T-helper 2 cell treated with Interferon-gamma antibody and Interleukin-4, amounts not matched to agents 5 μg/mL and 100 μg/mL, for 36 hours (primary cell): ENCODE data around the gene CFD.
"Not testable (repeated sequence)": the region's sequence is repeated elsewhere in the genome, so short reads cannot be mapped to it uniquely, and the experiment has no call there.

Experiments used
- DNase-seq: peaks from one replicate; pipeline ENCODE4 v3.0.0; 2021; ENCODE audit warnings: low spot score
- H3K27ac Mint-ChIP-seq: one replicate; pipeline ENCODE4 v1.8.0; 2021; ENCODE audit warnings: mild to moderate bottlenecking, mixed read lengths
- H3K27me3 Mint-ChIP-seq: one replicate; pipeline ENCODE4 v1.8.0; 2021; ENCODE audit warnings: low read depth, mixed read lengths
- H3K36me3 Mint-ChIP-seq: one replicate; pipeline ENCODE4 v1.8.0; 2021; ENCODE audit warnings: low read depth, mixed read lengths
- H3K4me1 Mint-ChIP-seq: one replicate; pipeline ENCODE4 v1.8.0; 2021; ENCODE audit warnings: low read depth, mixed read lengths
- H3K4me3 Mint-ChIP-seq: one replicate; pipeline ENCODE4 v1.8.0; 2022; ENCODE audit warnings: mild to moderate bottlenecking, moderate library complexity, mixed read lengths
- H3K9me3 Mint-ChIP-seq: one replicate; pipeline ENCODE4 v1.8.0; 2021; ENCODE audit warnings: mixed read lengths

CFD gene

DNA sequence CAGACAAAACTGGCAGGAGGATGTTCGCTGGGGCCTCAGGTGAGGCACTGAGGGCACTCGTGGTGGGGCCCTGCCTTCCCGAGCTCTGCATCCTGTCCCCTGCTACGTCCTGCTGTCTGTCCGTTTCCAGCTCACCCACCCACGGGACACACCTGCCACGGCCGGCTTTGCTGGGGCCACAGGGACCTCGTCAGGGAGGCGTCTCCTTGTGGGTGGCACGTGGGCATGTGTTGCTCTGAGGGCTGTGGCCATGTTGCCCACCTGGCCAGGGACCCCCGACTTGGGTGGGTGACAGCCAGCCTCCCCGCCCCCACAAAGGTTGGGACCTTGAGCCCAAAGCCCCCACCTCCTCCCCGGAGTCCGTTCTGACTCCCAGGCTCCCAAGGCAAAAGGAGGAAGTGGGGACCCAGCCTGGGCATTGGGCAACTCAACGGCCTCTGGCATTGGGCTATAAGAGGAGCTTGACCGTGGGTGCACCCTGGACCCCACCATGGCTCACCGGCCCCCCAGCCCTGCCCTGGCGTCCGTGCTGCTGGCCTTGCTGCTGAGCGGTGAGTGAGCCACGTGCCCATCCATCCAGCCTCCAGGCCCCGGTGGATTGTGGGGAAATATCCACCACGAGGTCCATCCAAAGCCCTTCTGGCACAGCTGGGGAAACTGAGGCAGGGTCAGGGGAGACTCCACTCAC, 18.8 kb upstream of the CFD start, which contains the start of gene PRTN3:
TSS of gene PRTN3 (plus strand) at position 481 of the 688 bp plus-strand sequence. CDS start at position 491, 10 bp downstream.
- Mint-ChIP-seq H3K36me3 (no peaks in the 10 kb centered on the region), H3K27ac (peak within 1 kb of the TSS; percentile 10), H3K4me3 (no peak within 1 kb of the TSS), H3K27me3 (peaks cover 17% of the 10 kb centered on the region), H3K9me3 (no peaks in the 10 kb centered on the region), H3K4me1 (peaks cover 2% of the 10 kb centered on the region)
- DNase-seq, result no peak

DNA sequence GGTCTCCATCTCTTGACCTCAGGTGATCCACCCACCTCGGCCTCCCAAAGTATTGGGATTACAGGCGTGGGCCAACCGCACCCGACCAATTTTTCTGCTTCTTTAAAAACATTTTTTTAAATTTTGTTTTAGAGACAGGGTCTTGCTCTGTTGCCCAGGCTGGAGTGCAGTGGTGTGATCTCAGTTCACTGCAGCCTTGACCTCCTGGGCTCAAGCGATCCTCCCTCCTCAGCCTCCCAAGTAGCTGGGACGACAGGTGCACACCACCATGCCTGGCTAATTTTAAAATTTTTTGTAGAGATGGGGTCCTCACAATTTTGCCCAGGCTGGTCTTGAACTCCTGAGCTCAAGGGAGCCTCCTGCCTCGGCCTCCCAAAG, 16.7 kb upstream of the CFD start:
- H3K4me3 Mint-ChIP-seq, H3K36me3 Mint-ChIP-seq, H3K4me1 Mint-ChIP-seq, DNase-seq, H3K9me3 Mint-ChIP-seq, H3K27ac Mint-ChIP-seq: not testable (repeated sequence)
- peaks cover 16% of the 10 kb centered on the region for H3K27me3 Mint-ChIP-seq

DNA sequence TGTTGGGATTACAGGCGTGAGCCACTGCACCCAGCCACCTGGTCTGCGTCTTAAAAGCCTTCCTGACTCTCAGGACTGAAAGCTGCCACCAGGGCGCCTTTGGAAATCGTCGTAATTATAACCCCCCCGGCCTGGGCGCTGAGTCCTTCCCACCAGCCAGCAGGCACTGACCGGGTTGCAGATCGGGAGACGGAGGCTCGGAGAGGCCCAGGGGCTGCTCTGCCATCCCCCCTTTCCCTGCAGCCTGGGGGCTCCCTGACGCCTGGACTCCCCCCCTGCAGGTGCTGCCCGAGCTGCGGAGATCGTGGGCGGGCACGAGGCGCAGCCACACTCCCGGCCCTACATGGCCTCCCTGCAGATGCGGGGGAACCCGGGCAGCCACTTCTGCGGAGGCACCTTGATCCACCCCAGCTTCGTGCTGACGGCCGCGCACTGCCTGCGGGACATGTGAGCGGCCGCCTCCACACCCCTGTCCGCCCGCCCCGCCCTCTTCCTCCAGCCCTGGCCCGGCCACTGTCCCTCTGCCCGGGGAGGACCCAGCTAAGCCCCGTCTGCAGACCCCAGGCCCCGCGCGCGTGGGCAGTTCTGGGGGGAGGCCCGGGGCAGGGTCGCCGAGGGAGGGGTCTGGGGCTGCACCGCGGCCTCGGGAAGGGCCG, 16.2 kb upstream of the CFD start:
- Mint-ChIP-seq H3K9me3 (no peaks in the 10 kb centered on the region), H3K4me3 (no peak overlapping the region), H3K27ac (no peak overlapping the region), H3K4me1 (no peaks in the 10 kb centered on the region), H3K27me3 (peaks cover 16% of the 10 kb centered on the region), H3K36me3 (no peaks in the 10 kb centered on the region)
- DNase-seq, result no peak

DNA sequence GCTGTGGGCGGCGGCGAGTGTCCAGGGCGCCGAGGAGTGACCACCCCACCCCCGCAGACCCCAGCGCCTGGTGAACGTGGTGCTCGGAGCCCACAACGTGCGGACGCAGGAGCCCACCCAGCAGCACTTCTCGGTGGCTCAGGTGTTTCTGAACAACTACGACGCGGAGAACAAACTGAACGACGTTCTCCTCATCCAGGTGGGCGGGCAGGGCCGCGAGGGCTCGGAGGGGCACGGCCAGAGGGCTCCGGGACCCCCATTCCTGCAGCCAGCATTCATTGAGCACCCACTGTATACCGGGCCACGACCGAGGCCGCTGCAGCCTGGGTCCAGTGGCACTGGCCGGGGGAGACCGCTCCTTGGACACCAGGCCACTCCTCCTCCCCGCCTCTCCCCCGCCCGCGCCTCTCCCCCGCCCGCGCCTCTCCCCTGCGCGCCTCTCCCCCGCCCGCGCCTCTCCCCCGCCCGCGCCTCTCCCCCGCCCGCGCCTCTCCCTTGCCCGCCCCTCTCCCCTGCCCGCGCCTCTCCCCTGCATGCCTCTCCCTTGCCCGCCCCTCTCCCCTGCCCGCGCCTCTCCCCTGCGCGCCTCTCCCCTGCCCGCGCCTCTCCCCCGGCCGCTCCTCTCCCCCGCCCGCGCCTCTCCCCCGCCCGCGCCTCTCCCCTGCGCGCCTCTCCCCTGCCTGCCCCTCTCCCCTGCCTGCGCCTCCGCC, 15.5 kb upstream of the CFD start:
- no peak for DNase-seq
- H3K9me3 Mint-ChIP-seq, result no peaks in the 10 kb centered on the region
- H3K27ac Mint-ChIP-seq, result no peak overlapping the region
- no peaks in the 10 kb centered on the region for H3K4me1 Mint-ChIP-seq
- H3K4me3 Mint-ChIP-seq, result no peak overlapping the region
- H3K27me3 Mint-ChIP-seq, result peaks cover 16% of the 10 kb centered on the region
- no peaks in the 10 kb centered on the region for H3K36me3 Mint-ChIP-seq

DNA sequence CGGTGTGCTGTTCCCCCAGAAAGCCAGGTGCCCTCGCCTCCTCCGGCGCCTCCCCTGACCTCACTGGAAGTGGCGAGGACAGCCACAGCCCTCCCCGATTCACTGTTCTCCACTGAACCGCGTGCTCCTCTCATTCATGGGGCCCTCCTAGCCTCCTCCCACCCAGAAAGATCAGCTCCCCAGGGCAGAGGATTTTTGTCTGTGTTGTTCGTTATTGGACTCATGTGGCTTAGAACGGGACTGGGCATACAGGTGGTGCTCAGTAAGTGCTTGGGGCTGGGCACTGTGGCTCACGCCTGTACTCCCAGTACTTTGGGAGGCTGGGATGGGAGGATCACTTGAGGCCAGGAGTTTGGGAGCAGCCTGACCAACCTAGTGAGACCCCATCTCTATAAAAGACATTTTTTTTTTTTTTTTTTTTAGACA, 14.9 kb upstream of the CFD start:
- no peaks in the 10 kb centered on the region for H3K36me3 Mint-ChIP-seq
- no peaks in the 10 kb centered on the region for H3K4me1 Mint-ChIP-seq
- H3K27me3 Mint-ChIP-seq, result peaks cover 16% of the 10 kb centered on the region
- H3K9me3 Mint-ChIP-seq, result no peaks in the 10 kb centered on the region
- H3K4me3 Mint-ChIP-seq, result no peak overlapping the region
- H3K27ac Mint-ChIP-seq, result no peak overlapping the region
- DNase-seq, result no peak

DNA sequence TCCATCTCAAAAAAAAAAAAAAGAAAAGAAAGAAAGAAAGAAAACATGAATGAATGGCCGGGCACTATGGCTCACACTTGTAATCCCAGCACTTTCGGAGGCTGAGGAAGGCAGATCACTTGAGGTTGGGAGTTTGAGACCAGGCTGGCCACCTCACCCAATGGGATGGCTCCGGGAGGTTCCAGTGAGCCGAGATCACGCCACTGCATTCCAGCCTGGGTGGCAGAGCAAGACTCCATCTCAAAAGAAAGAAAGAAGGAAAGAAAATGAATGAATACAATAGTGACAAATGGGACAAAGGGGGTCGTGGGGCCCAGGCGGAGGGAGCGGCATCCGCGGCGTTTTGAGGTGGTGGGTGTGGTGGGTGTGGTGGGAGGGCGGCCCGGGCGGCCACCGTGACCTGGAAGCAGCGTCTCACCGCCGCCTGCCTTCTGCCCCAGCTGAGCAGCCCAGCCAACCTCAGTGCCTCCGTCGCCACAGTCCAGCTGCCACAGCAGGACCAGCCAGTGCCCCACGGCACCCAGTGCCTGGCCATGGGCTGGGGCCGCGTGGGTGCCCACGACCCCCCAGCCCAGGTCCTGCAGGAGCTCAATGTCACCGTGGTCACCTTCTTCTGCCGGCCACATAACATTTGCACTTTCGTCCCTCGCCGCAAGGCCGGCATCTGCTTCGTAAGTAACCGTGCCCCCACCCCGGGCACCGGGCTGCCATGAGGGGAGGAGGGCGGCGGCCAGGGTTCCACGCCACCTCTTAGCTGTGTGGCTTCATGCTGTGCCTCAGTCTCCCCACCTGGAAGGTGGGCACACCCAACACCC, 13.6 kb upstream of the CFD start:
- Mint-ChIP-seq H3K36me3 (no peaks in the 10 kb centered on the region), H3K27me3 (peaks cover 16% of the 10 kb centered on the region), H3K4me1 (no peaks in the 10 kb centered on the region), H3K27ac (no peak overlapping the region), H3K9me3 (no peaks in the 10 kb centered on the region), H3K4me3 (no peak overlapping the region)
- no peak for DNase-seq

DNA sequence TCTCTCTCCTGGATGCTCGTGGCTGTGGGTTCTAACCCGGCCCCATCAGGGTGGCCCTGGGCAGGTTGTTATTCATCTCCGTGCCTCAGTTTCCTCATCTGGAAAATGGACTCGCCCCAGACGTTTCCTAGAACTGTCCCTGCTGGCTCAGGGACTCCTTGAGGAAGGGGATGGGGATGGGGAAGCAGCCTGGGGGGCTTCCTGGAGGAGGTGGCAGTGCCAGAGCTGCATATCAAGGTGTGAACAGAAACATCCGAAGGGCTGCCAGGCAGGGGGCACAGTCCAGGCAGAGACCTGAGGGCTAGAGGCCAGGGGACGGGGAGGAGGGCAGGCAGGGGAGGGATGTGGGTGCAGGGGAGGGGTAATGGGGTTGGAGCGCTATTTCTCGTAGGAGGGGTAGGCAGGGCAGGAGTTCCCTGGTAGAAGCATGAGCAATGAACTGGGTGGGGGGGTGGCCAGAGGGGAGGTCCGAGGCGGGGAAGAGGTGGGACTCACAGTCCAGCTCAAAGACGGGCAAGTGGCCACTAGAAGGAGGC, 11.0 kb upstream of the CFD start:
- Mint-ChIP-seq H3K9me3 (no peaks in the 10 kb centered on the region), H3K27ac (no peak overlapping the region), H3K4me1 (no peaks in the 10 kb centered on the region), H3K27me3 (peaks cover 9% of the 10 kb centered on the region), H3K36me3 (no peaks in the 10 kb centered on the region), H3K4me3 (no peak overlapping the region)
- no peak for DNase-seq

DNA sequence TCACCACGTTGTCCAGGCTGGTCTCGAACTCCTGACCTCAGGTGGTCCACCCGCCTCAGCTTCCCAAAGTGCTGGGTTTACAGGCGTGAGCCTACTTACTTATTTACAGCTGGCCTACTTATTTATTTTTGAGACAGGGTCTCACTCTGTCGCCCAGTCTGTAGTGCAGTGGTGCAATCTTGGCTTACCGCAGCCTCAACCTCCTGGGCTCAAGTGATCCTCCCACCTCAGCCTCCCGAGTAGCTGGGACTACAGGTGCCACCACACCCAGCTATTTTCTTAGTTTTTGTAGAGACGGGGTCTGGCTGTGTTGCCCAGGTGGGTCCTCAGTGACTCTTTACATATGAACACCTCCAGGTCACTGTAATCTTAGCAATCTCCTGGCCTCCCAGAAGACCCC, 10.3 kb upstream of the CFD start:
- not testable (repeated sequence) for H3K27ac Mint-ChIP-seq, H3K36me3 Mint-ChIP-seq, H3K9me3 Mint-ChIP-seq, DNase-seq, H3K4me1 Mint-ChIP-seq, H3K4me3 Mint-ChIP-seq
- H3K27me3 Mint-ChIP-seq, result peaks cover 12% of the 10 kb centered on the region

DNA sequence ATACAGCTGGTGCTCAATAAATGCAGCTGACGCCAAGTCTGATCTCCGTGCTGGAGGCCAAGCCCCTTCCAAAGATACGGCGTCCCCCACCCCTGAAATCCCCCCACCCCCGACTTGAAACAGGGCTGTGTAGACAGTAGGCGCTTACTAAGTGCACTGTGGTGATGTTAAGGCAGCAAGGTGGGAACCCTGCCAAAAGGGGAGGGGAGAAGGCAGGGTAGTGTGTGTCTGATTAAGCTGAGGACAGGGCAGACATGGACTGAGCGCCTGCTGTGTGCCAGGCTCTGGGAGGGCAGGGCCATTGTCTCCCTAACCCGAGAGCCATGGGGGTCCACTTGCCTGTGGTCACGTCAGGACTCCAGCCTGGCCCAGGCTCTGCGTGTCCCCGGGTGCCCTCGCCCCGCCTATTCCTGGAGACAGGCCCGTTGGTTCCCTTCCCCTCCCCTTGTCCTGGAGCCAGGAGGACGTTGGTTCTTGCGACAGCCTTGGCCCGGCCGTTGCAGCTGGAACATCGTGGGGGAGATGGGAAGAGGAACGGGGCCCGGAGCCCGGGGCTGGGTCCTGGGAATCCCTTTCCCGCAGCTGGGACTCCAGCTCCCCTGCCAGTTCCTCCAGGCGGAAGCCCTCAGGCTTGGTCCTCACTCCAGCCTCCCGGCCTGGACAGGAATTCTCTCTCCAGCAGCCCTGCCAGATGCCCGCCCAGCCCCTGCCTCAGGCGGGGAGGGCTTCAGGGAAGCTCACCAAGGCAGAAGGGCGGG, 9.1 kb upstream of the CFD start:
- Mint-ChIP-seq H3K27ac (no peak overlapping the region), H3K36me3 (no peaks in the 10 kb centered on the region), H3K4me1 (no peaks in the 10 kb centered on the region), H3K27me3 (peaks cover 9% of the 10 kb centered on the region), H3K9me3 (no peaks in the 10 kb centered on the region), H3K4me3 (no peak overlapping the region)
- DNase-seq, result no peak

DNA sequence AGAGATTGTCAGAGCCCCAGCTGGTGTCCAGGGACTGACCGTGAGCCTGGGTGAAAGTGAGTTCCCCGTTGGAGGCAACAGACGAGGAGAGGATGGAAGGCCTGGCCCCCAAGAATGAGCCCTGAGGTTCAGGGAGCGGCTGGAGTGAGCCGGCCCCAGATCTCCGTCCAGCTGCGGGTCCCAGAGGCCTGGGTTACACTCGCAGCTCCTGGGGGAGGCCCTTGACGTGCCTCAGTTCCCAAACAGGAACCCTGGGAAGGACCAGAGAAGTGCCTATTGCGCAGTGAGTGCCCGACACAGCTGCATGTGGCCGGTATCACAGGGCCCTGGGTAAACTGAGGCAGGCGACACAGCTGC, 8.5 kb upstream of the CFD start:
- no peak for DNase-seq
- no peaks in the 10 kb centered on the region for H3K36me3 Mint-ChIP-seq
- H3K4me3 Mint-ChIP-seq, result no peak overlapping the region
- no peaks in the 10 kb centered on the region for H3K9me3 Mint-ChIP-seq
- no peaks in the 10 kb centered on the region for H3K4me1 Mint-ChIP-seq
- peaks cover 5% of the 10 kb centered on the region for H3K27me3 Mint-ChIP-seq
- H3K27ac Mint-ChIP-seq, result no peak overlapping the region

DNA sequence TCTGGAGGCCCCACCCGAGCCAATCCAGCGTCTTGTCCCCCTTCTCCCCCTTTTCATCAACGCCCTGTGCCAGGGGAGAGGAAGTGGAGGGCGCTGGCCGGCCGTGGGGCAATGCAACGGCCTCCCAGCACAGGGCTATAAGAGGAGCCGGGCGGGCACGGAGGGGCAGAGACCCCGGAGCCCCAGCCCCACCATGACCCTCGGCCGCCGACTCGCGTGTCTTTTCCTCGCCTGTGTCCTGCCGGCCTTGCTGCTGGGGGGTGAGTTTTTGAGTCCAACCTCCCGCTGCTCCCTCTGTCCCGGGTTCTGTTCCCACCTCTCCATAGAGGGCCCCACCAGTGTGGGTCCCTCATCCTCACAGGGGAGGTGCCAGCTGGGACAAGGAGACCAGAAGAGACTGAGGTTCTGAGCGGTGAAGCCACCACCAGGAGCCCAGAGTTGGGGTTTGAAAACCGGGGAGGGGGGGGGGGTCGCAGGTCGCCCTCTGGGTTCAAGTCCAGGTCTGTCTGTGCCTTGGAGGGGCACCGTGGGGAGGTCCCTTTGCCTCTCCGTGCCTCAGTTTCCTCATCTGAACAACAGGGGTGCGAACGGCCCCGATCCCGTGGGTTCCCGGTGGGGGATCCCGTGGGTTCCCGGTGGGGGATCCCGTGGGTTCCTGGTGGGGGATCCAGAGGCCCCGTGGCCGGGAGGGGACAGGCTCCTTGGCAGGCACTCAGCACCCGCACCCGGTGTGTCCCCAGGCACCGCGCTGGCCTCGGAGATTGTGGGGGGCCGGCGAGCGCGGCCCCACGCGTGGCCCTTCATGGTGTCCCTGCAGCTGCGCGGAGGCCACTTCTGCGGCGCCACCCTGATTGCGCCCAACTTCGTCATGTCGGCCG, 7.1 kb upstream of the CFD start, which contains the start of gene ELANE:
TSS of gene ELANE (plus strand) at position 168 of the 878 bp plus-strand sequence. CDS start at position 194, 26 bp downstream.
- DNase-seq, result no peak
- H3K4me1 Mint-ChIP-seq, result no peaks in the 10 kb centered on the region
- no peak within 1 kb of the TSS for H3K4me3 Mint-ChIP-seq
- no peaks in the 10 kb centered on the region for H3K36me3 Mint-ChIP-seq
- H3K27ac Mint-ChIP-seq, result no peak within 1 kb of the TSS
- H3K9me3 Mint-ChIP-seq, result no peaks in the 10 kb centered on the region
- H3K27me3 Mint-ChIP-seq, result peaks cover 3% of the 10 kb centered on the region

DNA sequence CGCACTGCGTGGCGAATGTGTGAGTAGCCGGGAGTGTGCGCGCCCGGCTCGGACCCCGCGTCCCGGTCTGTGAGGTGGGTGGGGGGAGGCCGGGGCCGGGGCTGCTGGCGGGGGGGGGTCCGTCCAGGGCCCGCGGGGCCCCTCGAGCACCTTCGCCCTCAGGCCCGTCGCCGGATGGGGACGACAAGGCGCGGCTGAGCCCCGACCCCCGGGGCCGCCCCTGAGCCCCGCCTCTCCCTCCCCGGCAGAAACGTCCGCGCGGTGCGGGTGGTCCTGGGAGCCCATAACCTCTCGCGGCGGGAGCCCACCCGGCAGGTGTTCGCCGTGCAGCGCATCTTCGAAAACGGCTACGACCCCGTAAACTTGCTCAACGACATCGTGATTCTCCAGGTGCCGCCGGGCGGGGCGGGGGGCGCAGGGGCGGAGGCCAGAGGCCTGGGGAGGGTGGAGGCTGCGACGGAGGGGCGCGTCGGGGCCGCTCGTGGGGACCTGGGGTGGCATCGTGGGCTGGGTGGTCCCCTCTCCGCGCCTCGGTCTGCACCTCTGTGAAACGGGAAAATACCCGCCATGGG, 6.4 kb upstream of the CFD start:
- Mint-ChIP-seq H3K27me3 (peaks cover 5% of the 10 kb centered on the region), H3K4me3 (no peak overlapping the region), H3K9me3 (no peaks in the 10 kb centered on the region), H3K36me3 (no peaks in the 10 kb centered on the region), H3K4me1 (peaks cover 2% of the 10 kb centered on the region), H3K27ac (no peak overlapping the region)
- no peak for DNase-seq
